Measurements from ENCODE around the gene FLVCR1.
"Not testable (repeated sequence)": the region's sequence is repeated elsewhere in the genome, so short reads cannot be mapped to it uniquely, and the experiment has no call there.

FLVCR1 gene

DNA sequence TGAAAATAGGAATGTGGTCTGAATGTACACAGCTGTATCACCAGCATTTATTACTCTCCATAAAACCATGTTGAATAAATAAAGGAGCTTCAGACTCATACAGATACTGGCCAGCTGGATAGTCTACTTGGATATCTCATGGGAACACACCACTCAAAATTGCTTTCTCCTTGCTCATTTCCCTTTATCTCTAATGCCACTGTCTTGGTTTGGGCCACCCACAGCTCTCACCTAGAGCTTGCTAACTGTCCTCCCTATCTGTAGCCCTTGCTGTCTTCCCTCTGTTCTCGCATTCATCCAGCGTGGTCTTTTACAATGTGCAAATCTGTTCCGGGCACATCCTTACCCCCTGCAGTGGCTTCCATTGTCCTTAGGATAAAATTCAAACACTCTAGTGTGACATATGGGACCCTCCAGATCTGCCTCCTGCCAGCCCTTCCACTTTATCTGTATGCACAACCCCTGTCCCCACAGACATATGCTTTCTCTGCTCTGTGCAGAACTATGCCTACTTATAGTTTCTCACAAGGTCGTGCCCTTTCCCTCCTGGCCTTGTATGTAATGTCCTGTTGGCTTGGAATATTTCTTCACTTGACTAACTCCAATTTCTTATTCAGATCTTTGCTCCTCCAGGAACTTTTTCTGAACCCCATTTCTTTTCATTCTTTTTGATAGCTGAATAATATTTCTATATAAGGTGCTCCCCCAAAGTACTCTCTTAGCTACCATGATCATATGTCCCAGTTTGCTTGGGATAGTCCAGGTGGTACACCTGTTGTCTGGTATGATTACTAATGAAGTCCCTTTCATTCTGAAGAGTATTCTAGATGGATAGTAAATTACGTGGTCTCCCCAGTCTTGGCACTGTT lies 2.9 kb downstream of the FLVCR1 start:
- peak; percentile 42 for DNase-seq (ENCODE audit: low spot score)

DNA sequence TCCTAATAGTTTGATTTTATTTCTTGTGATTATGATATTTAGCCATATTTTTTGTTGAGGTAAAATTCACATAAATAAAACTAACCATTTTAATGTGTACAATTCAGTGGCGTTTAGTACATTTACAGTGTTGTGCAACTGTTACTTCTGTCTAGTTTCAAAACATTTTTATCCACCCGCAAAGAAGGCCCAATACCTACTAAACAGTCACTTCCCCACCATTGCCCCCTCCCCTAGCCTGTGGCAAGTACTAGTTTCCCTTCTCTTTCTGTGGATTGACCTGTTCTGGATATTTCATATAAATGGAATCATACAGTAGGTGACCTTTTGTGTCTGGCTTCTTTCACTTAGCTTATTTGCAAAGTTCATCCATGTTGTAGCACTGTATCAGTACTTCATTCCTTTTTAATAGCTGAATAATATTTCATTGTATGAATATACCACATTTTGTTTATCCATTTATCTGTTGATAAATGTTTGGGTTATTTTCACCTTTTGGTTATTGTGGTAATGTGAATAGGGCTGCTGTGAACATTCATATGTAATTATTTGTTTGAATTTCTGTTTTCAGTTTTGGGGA lies 4.1 kb downstream of the FLVCR1 start:
- no peak for DNase-seq (ENCODE audit: low spot score)

DNA sequence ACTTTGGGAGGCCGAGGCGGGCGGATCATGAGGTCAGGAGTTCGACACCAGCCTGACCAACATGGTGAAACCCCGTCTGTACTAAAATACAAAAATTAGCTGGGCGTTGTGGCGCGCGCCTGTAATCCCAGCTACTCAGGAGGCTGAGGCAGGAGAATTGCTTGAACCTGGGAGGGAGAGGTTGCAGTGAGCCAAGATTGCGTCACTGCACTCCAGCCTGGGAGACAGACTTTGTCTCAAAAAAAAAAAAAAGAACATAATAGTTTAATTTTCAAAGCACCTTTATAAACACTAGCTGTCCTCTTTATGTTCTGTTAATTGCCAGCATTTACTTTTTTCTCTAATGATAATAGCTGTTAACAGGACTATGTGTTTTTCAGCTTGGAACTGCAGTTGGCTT lies 5.3 kb downstream of the FLVCR1 start:
- not testable (repeated sequence) for DNase-seq (ENCODE audit: low spot score)

DNA sequence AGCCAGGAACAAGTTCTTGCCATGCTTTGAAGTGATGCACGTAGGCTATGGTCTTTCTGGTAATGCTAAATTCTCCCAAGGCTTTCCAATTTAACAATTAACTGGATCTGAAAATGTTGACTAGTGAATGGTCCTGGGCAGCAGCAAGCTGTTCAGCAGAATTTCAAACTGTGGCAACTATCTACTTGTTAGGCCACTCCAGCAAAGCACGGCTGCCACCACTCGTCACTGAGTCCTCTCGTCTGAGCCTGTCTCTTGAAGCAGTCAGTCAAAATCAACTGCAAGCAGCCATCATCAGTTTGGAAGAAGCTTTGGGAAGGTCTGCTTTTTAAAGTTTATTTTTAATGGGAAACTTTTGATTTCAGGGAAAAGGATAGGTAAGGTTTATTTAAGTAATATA lies 6.1 kb downstream of the FLVCR1 start:
- DNase-seq (ENCODE audit: low spot score): no peak

DNA sequence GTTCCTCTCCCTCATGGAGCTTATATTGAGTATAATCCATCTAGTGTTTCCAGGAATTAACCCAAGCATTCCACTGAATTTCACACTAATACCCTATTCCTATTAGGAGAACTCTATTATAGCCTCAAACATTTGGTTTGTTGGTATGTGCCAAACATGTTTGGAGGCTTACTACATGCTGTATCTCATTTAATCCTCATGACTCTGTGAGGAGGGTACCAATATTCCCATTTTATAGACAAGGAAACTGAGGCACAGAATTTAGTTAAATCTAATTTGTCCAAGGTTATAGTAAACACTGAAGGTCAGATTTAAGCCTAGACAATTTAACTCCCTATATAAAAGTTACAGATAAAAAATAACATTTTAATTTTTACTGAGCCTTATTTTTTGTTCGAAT lies 9.1 kb downstream of the FLVCR1 start:
- DNase-seq (ENCODE audit: low spot score): no peak

DNA sequence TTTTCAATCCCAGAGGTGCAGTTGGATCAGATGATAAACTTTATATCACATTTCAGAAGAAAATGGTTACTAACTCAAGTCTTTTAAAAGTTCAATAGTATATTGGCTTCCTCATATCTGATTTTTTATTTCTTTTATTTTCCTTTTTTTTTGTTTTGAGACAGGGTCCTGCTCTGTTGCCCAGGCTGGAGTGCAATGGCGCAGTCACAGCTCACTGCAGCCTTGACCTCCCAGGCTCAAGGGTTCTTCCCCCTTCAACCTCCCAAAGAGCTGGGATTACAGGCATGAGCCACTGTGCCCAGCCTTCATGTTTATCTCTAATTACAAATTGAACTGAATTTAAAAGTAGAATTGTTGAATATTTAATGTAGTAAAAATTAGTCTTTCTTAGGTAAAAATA lies 13.9 kb downstream of the FLVCR1 start:
- no peak for DNase-seq (ENCODE audit: low spot score)

DNA sequence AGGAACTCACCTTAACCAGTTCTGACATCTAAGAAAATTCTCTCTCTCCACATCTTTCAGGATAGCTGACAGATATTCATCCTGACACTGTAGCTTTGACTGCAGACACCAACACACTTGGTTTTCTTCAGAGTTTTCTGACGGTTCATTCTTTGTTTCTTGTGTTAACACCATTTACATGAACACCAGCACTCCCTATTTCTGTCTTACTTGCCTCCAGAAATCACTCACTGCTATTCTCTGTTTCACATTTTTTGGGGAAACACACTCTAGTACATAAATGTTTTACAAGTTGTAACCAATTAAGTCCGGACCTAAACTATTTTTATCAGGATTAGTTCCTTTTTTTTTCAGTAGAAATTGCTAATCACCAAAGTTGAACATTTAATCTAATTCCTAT lies 15.4 kb downstream of the FLVCR1 start:
- no peak for DNase-seq (ENCODE audit: low spot score)

DNA sequence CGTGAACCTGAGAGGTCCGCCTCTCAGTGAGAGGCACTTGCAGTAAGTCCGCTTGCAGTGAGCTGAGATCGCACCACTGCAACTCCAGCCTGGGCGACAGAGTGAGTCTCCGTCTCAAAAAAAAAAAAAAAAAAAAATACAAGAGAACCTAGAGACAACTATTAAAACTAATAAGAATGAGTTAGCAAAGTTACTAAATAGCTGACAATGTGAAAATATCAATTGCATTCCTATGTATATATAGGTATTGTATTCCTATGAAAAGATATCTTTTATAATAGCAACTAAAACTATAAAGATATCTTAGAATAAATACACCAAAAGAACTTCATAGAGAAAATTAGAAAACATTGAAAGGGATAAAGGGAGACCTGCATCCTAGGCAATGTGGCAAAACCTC lies 20.3 kb downstream of the FLVCR1 start:
- no peak for DNase-seq (ENCODE audit: low spot score)

DNA sequence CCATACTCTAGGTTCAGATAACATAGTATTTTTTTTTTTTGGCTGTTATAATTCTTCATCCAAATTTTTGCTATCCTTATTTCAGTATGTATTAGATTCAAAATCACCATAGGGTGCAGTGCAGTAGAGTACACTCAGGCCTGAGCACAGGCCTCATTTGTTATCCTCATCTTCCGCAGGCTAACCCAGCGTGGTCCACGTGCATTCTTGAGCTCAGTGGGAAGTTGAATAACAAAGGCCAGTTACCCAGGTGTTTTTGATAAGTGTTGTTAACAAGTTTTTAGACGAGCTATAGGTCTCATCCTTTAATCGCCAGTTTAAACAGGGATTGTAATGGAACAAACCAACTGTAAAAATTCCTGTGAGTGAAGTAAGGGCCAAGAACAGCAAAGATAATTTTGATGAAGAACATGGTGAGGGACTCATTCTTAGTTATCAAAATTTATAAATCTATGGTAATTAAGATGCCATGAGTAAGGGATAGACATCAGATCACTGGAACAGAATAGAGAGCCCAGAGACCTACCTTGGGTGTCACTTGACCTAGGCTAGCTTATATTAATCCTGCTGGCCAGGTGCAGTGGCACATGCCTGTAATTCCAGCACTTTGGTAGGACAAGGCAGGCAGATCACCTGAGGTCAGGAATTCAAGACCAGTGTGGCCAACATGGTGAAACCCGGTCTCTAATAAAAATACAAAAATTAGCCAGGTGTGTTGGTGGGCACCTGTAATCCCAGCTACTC lies 22.0 kb downstream of the FLVCR1 start:
- DNase-seq (ENCODE audit: low spot score): no peak

DNA sequence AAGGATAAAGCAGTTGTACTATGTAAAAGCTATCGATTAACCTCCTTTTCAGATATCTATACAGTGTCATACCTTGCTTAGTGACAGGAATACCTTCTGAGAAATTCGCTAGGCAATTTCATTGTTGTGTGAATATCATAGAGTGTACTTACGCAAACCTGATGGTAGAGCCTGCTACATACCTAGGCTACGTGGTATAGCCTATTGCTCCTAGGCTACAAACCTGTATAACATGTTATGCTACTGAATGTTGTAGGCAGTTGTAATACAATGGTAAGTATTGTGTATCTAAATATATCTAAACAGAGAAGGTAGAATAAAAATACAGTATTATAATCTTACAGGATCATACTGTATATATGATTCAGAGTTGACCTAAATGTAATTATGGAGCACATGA lies 26.5 kb downstream of the FLVCR1 start:
- DNase-seq (ENCODE audit: low spot score): no peak

DNA sequence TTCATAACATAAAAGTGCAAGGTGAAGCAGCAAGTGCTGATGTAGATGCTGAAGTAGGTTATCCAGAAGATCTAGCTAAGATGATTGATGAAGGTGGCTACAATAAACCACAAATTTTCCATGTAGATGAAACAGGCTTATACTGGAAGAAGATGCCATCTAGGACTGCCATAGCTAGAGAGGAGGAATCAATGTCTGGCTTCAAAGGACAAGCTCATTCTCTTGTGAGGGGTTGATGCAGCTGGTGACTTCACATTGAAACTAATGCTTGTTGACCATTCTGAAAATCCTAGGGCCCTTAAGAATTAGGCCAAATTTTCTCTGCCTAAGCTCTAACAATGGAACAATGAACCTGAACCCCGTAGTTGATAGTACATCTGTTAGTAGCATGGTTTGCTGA lies 34.0 kb downstream of the FLVCR1 start:
- DNase-seq (ENCODE audit: low spot score): no peak

DNA sequence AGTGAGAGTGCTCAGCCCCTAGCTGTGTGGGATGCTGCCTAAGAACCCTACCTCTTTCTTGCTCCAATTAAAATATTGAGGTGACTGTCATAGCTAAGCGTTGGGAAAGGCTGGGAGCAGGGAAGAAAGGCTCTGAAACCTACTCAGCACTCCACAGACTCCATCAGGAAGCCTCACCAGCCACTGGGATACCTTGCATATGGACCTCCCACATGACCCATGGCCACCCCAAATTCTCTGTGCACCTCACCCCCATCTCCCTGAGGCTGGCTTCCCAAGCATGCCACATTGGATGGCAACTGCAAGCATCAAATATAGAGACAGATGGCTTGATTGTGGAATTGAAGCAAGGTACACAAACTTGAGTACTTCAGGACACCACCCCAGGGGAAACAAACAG lies 41.8 kb downstream of the FLVCR1 start:
- no peak for DNase-seq (ENCODE audit: low spot score)

DNA sequence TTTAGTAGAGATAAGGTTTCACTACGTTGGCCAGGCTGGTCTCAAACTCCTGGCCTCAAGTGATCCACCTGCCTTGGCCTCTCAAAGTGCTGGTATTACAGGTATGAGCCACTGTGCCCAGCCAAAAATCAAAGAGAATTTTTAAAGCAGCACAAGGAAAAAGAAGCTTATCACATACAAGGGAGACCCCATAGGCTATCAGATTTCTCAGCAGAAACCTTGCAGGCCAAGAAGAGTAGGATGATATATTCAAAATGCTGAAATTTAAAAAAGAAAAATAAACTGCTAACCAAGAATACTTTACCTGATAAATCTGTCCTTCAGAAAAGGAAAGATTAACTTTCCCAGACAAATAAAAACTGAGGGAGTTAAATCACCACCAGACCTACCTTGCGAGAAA lies 43.2 kb downstream of the FLVCR1 start:
- no peak for DNase-seq (ENCODE audit: low spot score)

DNA sequence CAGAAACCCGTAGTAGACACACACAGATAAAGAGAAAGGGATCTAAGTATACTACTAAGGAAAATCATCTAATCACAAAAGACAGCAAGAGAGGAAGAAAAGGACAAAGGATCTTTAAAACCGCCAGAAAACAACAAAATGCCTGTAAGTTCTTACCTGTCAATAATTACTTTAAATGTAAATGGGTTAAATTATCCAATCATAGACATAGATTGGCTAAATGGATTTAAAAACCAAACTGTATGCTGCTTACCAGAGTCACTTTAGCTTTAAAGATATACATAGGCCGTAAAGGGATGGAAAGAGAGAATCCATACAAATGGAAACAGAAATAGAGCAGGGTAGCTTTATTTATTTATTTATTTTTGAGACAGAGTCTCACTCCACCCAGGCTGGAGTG lies 44.0 kb downstream of the FLVCR1 start:
- DNase-seq (ENCODE audit: low spot score): no peak

DNA sequence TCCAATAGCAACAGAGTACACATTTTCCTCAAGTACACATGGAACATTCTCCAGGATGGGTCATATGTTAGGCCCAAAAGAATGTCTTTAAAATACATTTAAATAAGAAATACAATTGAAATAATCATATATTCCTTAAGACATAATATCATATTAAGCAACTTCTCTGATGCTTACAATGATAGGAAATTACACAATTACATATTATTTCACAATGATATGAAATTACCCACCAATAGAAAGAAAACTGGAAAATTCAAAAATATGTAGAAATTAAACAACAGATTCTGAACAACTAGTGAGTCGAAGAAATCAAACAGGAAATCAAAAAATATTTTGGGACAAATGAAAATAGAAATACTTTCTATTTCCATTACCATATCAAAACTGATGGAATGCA lies 45.6 kb downstream of the FLVCR1 start:
- no peak for DNase-seq (ENCODE audit: low spot score)

DNA sequence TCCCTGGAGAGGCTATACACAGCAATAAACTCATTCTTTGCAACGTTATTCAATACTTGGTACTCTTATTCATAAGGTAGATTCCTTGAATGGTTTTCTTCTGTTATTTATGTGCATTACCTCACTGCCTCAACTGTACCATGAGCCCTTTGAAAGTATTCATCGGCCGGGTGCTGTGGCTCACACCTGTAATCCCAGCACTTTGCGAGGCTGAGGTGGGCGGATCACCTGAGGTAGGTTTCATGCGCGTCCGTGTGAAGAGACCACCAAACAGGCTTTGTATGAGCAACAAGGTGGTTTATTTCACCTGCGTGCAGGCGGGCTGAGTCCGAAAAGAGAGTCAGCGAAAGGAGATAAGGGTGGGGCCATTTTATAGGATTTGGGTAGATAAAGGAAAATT lies 50.0 kb downstream of the FLVCR1 start:
- DNase-seq (ENCODE audit: low spot score): not testable (repeated sequence)

DNA sequence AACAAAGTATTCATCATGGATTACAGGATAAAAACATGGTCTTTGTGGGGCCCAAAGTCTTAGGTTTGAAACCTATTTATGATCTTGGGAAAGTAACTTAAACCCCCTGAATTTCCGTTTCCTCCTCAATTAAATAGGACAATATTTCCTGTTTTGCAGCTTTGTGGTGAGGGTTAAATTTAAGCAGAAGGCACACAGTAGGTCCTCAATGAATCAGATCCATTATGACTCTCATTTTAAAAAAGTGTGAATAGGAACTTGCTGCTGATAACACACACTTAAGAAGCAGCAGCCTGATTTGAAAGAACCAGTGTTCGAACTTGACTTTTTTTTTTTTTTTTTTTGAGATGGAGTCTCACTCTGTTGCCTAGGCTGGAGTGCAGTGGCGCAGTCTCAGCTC lies 50.9 kb downstream of the FLVCR1 start:
- DNase-seq (ENCODE audit: low spot score): no peak

DNA sequence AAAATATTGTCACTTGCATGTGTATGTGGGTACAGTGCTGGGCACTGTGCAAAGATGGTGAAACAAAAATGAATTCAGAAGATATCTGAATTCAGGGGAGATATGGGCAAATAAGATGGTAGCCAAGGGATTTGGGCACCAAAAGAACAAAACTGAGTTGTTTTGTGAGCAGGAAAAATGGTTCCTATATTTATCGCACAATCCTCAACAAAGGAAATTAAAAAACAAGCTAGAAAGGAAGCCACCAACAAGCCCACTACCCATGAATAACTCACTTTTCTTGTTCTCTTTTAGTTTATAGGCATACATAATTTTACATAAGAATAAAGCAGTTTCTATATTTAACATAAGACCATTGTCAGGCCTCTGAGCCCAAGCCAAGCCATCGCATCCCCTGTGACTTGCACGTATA lies 51.6 kb downstream of the FLVCR1 start:
- no peak for DNase-seq (ENCODE audit: low spot score)

DNA sequence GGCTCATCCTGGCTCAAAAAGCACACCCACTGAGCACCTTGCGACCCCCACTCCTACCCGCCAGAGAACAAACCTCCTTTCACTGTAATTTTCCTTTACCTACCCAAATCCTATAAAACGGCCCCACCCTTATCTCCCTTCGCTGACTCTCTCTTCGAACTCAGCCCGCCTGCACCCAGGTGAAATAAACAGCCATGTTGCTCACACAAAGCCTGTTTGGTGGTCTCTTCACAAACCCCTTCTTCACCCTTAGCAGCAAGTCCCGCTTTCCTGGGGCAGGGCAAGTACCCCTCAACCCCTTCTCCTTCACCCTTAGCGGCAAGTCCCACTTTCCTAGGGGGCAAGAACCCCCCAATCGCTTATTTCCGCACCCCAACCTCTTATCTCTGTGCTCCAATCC lies 52.1 kb downstream of the FLVCR1 start:
- not testable (repeated sequence) for DNase-seq (ENCODE audit: low spot score)

DNA sequence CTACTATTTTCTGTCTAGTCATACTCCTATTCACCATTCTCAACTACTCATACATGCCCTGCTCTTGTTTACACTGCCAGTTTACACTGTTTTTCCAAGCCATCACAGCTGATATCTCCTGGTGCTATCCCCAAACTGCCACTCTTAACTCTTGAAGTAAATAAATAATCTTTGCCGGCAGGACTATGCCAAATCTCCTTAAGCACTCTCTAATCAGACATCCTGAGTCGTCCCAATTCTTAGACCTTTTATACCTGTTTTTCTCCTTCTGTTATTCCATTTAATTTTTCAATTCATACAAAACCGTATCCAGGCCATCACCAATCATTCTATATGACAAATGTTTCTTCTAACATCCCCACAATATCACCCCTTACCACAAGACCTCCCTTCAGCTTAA lies 55.6 kb downstream of the FLVCR1 start:
- not testable (repeated sequence) for DNase-seq (ENCODE audit: low spot score)

DNA sequence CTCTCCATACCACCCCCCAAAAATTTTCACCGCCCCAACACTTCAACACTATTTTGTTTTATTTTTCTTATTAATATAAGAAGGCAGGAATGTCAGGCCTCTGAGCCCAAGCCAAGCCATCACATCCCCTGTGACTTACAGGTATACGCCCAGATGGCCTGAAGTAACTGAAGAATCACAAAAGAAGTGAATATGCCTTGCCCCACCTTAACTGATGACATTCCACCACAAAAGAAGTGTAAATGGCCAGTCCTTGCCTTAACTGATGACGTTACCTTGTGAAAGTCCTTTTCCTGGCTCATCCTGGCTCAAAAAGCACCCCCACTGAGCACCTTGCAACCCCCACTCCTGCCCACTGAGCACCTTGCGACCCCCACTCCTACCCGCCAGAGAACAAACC lies 56.0 kb downstream of the FLVCR1 start:
- DNase-seq (ENCODE audit: low spot score): not testable (repeated sequence)

DNA sequence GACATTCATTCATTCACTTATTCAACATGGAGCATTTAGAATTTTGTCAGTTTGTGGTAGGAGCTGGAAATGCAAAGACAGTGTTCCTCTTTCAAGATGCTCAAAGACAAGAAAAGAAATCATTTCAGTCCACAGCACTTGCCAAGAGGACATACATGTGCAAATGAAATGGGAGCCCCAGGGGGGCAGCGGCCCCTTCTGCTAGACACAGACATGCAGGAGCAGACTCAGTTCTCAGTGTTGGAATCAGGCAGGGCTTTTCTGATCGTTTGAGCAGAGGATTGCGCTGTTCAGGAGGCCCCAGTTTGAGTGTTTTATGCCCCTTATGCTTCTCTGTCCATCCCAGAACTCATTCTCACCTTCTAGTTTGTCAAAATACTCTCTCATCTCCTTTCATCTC lies 56.7 kb downstream of the FLVCR1 start:
- no peak for DNase-seq (ENCODE audit: low spot score)

All from hematopoietic multipotent progenitor cell treated with erythropoietin and hydrocortisone succinate and interleukin-3 and kit ligand, for 15 days (in vitro differentiated cells).